NOMO-1 treated with dmso at 0.1 percent for 144 hours (cell line): Measurements from ENCODE around the gene SLF2.

ENCODE experiments used
- DNase-seq: peaks from one replicate; lab custom pipeline; 2025; ENCODE audit not compliant: unreplicated experiment; lab: John Stamatoyannopoulos, UW

The SLF2 gene

DNA sequence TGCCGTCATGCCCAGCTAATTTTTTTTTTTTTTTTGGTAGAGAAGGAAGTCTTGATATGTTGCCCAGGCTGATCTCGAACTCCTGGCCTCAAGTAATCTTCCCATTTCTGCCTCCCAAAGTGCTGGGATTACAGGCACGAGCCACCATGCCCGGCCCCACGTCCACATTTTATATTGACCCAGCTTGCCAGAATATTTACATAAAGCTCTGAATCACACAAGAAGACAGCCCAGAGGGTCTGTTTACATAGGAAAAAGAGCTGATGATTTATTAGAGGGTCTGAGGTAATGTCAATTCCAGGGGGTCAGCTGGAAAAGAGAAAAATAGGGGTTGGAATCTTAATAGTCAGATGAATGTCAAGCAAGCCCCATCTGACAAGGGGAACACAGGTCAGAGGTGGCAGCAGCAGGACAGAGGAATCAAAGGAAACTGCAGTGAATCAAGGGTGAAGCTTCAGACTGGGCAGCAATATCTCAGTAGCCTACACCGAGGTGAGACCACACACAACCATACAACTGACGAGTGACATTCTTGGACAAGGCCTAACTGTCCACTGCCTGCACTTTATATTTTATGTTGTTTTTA, 15.8 kb upstream of the SLF2 start:
- no peak for DNase-seq

DNA sequence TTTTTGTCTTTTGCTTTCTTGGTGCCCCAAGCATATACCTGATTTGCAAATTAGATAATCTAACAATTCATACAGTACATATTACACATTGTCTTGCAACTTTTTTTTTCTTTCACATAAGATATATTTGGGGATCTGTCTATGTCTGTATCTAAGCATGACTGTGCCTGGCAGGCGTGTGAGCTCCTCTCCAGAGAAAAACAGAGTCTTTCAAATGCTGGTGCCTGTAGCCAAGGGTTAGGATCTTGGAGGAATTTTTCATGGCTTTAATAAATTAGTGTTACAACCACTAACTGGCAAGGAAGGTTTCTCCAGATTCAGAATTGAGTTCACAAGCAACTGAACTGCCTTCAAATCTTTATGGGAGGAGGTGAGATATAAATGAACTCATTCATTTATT, 14.8 kb upstream of the SLF2 start:
- no peak for DNase-seq

DNA sequence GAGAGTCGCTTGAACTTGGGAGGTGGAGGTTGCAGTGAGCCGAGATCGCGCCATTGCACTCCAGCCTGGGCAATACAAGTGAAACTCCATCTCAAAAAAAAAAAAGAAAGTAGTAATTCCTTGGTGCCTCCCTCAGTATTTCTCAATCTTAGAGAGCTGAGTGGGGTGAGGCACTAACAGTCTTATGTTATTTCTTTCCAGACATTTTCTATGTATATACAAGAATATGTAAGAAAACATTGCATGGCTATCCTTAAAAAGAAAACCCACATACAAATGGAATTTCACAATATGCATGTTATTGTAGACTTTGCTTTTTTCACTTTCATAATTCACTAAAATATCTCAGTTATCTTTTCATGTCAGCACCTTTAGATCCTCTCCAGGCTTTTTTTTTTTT, 13.6 kb upstream of the SLF2 start:
- DNase-seq = no peak

DNA sequence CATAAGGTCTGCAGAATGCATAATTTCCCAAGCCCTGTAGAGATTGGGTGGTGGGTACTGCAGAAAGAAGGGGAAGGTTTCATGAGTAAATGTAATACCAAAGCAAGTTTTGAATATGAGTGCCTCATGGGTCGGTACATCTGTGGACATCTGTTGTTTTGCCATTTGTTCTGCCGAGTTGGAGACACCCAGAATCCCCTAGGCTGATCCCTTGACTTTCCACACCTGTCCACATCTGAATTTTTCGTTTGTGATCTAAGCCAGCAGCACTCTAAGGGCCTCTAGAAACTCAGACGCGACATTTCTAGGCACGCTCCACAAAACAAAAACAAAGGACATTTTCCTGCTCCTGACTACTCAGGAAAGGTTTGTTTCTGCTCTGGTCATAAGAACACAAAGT, 11.7 kb upstream of the SLF2 start:
- DNase-seq = no peak

DNA sequence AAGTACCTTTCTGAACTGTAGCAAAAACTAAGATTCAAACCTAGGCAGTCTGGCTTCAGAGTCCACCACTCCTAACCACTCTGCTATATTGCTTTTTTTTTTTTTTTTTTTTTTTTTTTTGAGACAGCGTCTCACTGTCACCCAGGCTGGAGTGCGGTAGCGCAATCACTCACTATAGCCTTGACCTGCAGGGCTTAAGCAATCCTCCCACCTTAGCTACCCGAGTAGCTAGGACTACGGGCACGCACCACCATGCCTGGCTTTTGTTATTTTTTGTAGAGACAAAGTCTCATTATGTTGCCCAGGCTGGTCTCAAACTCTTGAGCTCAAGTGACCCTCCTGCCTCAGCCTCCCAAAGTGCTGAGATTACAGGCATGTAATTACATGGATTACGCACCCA, 10.1 kb upstream of the SLF2 start:
- DNase-seq = no peak

DNA sequence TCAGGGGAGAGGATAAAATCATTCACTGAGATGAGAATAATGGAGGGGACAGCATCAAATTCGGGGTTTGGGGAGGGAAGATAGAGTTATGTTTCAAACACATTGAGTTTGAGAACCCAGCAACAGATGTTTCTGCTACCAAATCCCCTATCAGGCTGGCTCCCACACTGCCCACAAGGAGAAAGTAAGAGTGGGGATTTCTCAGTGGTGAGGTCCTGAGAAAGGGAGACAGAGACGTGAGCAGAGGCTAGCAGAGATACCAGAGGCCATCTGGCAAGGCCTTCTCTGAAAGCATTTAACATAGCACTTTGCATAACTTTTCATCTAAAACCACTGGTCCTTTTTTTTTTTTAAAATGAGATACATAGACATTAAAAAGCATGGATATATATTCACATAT, 7.8 kb upstream of the SLF2 start:
- no peak for DNase-seq

DNA sequence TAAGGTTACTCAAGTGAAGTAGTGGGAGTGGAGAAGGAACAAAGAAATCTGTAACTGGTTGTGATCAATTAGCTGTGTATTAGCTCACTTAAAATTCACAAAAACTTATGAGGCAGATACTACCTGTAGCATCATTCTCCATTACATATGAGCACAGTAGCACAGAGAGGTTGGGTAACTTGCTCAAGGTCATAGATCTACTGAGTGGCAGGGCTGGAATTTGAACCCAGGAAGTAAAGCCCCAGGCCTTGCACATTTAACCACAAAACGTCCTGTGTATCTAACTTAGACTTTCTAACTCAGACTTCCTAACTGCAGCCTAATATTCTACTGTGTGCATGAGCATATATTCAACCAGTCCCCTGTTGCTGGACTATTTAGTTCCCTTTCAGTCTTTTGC, 5.6 kb upstream of the SLF2 start:
- no peak for DNase-seq

DNA sequence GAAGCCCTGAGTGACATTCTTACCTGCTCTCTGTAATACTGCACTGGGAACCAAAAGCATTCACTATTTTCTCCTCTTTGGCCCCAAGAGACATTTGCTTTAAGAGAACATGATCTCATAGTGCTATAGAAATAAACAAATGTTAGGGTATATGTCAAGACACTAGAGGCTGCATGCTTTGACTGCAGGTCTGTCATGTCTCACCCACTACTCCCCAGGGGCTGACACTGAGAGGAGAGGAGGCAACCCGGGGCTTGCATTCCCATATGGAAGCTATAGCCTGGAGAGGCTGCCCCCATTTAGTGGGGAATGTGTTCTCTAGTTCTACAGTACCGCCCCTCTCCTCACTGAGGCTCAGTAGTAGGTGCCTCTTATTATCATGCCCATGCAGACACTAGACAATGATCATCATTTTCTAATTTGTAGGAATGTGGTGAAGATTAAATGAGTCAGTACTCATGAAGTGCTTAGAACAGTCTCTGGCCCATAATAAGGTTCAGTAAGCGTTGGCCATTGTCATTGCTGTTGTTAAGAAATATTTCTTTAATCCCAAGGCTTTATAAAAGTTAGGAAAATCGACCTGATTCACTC, 4.9 kb upstream of the SLF2 start:
- DNase-seq = no peak

DNA sequence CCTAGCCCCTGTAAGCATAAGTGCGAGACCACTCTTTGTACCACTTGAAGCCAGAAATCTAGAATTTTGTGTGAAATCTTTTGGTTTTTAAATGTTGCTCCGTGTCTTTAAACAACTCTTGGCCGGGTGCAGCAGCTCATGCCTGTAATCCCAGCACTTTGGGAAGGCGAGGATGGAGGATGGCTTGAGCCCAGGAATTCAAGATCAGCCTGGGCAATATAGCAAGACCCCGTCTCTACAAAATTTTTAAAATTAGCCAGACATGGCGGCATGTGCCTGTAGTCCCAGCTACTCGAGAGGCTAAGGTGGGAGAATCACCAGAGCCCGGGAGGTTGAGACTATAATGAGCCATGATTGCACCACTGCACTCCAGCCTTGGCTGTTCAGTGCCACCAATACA, 4.4 kb upstream of the SLF2 start:
- no peak for DNase-seq

DNA sequence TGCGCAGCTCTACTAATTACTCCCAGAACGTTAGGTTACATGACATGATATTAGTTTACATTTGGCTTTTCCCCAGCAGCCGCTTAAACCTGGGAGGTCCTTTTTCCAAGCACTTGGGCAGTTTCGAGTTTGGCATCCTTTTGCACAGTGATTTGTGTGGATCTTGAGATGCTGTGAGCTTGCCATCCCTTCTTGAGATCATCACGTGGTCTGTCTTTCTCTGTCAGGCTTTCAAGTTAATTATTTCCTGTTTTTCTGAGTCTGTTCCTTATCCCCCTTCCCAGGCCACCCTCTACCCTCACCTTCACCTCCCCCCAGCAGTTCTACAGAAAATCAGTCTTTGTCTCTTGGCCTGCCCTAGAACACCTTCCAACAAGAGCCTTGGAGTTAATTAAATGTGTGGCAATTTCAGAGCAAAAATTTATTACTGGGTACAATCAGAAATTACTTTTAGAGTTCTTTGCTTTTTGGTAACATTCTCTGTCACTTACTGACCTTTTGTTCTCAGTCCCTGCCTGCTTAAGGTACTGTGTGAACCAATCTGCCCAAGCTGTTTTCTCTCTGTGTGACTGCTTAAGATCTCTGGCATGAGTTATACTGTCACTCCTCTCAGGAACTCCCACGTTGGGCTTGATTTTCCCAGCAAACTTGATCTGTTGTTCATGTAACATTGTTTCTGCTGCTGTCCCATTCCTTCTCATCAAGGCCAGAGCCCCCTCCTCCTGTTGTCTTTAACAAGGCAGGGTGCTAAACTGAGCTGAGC, 3.1 kb upstream of the SLF2 start:
- peak; percentile 22 for DNase-seq

DNA sequence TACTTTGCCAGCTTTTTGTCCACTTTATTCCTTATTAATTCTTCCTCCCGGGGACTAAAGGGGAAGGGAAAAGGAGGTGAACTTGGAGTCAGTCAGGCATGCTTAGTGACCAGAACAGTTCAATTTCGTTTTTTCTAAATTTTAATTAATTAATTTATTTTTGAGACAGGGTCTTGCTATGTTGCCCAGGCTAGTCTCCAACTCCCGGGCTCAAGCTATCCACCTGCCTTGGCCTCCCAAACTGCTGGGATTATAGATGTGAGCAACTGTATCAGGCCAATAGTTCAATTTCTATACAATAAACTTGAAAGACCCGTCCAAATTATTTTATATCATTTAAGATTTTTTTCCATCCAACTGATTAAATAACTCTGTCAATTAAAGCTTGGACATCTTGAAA, 1.3 kb upstream of the SLF2 start:
- DNase-seq = no peak

DNA sequence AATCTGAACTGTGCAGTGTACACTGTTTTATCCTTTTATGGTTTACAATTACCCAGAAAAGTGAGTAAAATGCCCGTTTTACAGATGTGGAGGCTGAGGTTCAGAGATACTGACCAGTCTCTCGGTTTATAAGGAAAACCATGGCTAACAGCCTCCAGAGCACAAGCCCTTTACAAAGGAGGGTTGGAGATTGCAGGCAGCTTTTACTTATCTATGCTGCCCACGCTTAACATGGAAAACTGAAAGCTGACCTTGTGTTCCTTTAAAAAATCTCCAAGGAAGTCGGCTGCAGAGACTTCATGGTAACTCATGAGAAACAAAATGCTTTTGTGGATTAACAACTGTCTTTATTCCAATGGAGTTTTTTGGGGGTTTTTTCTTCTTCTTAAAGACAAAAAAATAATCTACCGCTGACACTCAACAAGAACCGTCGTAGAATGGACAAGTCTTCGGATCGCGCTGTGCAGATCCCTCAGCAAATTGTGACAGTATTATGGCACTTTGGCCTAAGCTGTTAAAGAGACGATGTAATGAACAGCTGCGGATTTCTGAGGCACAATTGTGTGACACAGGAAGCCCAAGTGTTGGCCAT, 654 bp upstream of the SLF2 start:
- DNase-seq = no peak

DNA sequence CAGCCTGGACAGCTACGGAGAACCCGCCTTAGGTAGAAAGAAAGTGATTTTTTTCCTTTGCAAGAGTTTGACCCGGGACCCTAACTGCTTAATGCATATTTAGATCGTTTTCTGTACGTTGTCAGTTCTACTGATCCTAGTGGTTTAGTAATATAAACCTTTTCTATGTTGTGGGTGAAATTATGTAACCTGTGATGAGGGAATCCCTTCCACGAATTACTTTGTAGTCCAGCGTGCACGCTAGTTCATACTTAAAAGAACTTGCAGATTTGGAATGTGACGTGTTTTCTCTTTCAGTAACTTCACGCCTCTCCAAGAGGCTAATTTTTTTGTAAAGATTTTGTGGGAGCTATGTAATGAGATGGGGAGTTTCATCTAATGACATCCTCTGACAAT, 705 bp downstream of the SLF2 start:
- DNase-seq = no peak

DNA sequence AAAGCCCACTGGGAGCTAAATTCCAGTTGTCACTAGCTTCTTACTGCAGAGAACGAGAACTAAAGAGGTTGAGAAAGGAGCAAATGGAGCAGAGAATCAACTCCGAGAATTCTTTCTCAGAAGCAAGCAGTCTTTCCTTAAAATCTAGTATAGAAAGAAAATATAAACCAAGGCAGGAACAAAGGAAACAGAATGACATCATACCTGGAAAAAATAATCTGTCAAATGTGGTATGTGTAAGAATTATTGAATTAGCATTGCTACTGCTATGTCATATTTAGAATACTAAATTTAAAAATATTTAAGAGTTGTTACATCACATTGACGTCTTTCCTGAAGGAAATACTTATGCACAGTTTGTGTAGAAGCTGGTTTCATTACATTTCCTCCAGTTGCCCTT, 4.3 kb downstream of the SLF2 start:
- no peak for DNase-seq

DNA sequence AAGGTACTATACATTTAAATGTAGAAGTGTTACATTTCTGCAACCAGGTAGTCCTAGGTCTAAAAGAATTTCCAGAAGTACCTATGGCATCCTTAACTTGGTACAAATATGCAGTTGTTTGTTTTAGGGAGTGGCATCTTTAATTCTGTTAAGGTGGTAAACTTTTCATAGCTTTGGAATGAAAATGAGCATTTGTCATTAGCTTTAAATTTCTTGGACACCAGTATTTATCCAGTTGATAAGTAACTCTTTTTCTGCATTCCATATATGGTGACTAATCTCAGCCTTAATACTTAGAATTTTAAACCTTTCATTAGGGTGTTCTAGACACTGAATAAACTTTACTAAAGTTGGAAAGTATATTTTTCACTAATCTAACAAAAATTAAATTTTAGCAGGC, 10.8 kb downstream of the SLF2 start:
- DNase-seq = no peak

DNA sequence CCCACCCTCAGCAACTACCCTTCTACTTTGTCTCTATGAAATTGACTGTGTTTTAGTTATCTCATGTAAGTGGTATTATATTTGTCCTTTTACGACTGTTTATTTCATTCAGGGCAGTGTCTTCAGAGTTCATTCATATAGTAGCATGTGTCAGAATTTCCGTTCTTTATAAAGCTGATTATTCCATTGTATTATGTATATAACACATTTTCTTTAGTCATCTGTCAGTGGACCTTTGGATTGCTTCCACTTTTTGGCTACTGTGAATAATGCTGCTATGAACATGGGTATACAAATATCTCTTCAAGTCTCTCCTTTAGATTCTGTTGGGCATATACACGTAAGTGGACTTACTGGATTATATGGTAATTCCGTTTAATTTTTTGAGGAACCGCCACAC, 14.5 kb downstream of the SLF2 start:
- DNase-seq = no peak

DNA sequence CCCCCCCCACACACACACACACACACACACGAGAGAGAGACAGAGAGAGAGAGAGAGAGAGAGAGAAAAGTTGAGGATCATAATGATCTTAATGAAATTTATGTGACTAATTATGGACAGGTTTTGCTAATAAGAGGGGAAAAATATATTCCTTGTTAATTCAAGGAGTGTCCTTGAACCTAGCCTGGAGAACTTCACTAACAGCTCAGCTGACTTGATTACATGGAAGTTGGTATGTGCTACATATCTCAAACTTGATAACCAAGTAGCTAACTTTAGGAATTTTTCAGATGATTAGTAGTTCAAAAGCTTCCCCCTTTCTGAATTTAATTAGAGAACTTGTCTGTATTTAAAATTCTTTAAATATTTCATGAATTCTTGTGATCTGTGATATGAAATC, 15.3 kb downstream of the SLF2 start:
- DNase-seq = no peak

DNA sequence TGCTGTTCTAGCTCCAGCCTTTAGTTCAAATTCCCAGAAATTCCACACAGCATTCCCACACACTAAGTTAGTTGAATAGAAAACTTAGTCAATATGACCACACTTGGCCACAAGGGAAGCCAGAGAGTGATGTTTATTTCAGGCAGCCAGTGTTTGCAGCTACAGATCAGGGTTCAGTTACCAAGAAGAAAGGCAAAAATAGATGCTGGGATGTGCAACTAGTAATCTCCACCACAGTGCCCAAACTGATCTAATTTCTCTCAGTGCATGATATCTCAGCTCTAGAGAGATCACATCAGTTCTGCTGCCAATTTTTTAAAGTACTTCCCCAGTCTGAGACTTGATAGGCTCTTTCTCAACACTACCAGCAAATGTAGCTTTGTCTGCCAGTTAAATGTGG, 17.6 kb downstream of the SLF2 start:
- DNase-seq = no peak

DNA sequence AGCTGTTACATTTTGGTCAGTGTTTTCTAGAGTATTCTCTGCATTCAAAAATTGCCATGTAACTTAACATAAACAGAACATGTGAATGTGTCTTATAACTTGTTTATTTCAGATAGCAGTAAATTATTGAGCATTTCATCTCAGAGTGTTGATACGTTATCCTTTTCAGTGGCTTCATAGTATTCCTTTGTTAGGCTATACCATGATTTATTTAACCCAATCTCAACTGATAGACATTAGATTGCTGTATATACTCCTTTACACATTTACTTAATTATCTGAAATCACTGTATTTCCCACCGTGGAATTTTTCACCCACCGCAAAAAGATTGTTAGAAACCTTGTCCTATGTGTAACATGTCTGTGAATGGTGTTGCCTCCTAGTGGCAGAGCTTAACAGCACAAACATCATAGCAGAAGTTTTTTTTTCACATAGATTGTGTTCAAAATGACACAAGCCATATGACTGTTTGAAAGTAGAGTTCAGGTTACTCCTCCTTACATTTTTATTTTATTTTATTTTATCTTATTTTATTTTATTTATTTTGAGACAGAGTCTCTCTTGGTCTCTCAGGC, 21.4 kb downstream of the SLF2 start:
- DNase-seq = no peak

DNA sequence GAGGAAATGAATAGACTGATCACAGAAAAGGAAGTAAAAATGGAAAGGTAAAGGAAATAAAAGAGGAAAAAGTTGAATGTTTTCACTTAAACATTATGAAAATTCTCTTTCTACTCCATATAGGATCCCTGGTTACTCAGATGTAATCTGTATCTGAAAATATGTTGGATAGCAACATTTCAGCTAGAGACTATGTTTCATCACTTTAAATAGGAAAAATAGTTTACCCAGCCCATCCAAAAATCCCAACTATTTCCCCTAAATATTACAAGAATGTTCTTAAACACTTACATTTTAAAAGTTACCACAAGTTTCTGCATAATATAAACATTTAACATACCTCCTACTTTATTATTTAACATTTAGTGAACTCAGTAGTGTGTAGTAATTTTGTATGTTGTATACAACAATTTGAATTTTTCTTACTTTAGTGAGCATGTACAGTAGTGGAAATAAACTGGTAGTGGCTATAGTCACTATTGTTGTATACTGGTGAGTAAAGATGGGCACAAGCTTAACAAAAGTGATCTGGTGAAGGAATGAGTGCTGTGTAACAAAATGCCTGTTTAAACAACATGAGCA, 27.1 kb downstream of the SLF2 start:
- DNase-seq = no peak

DNA sequence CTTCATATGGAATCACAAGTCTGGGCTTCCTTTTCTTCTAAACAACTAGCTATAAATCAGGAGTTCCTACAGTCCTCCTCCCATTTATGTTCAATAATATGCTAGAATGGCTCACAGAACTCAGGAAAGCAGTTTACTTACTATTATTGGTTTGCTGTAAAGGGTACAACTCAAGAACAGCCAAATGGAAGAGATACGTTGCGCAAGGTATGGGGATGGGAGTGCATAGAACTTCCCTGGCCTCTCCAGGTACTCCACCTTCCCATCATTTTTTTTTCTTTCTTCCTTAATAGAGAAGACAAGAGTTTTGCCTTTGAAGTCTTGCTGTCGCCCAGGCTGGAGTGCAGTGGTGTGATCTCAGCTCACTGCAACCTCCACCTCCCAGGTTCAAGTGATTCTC, 29.5 kb downstream of the SLF2 start:
- no peak for DNase-seq

DNA sequence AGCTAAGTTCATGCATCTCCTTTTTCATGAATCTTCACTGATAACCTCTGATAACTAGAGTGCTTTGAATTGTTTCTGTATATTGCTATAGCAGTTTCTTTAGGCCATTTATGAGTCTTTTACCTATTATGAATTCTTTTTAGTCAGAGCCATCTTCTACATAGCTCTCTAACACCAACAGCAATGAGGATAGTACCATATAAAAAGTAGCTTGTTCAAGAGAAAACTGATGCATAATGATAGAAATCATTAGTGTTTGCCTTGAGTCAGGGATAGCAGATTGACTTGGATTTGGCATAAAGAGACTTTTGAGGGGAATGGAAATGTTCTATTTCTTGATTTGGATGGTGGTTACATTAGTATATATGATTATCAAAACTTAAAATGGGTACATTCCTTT, 30.7 kb downstream of the SLF2 start:
- DNase-seq = no peak
